Lower lobe of right lung (tissue), 2 donors: Measurements from ENCODE around the gene ARHGDIA. TPM values are rescaled to one million over a fixed set of nuclear protein-coding genes. Genes with fewer than 3 reads are reported as not detected.

ENCODE experiments used
- ATAC-seq, 2 donors: fragments of 200-7000 bp; cut with Tn5 transposase; one replicate each; pipeline ENCODE4 v1.9.1; 2020 to 2022; ENCODE audit warnings: mild to moderate bottlenecking in 2 of 2, moderate library complexity in 2 of 2
- DNase-seq: peaks from one replicate; pipeline ENCODE4 v3.0.0-alpha.2; 2020
- H3K27ac ChIP-seq: fragments of 200-600 bp; one replicate; pipeline ENCODE4 v1.8.0; 2022
- H3K27me3 ChIP-seq: fragments of 200-600 bp; one replicate; pipeline ENCODE4 v1.8.0; 2022; ENCODE audit warnings: low read depth
- H3K36me3 ChIP-seq: fragments of 200-600 bp; one replicate; pipeline ENCODE4 v1.8.0; 2022; ENCODE audit warnings: mild to moderate bottlenecking
- H3K4me1 ChIP-seq: fragments of 200-600 bp; one replicate; pipeline ENCODE4 v1.8.0; 2022
- H3K4me3 ChIP-seq: fragments of 200-600 bp; one replicate; pipeline ENCODE4 v1.8.0; 2022; ENCODE audit warnings: mild to moderate bottlenecking
- H3K9me3 ChIP-seq: fragments of 200-600 bp; one replicate; pipeline ENCODE4 v1.8.0; 2022
- intact Hi-C: fragments of 100-400 bp; cut with DNase I; formaldehyde crosslinking; loops from one replicate; pipeline ENCODE4 v1.11.0; 2022
- total RNA-seq: library from RNA; stranded (reverse); fragmentation: NEBNext Ultra II Directional; extraction: Animal tissue kit (Norgen Biotek cat#: 25700); gene quantifications from one replicate; pipeline ENCODE4 v1.2.1, GENCODE V29; 2021
- TF ChIP-seq, protein P1 (sequence below): fragments of 200-600 bp; IDR thresholded peaks from one replicate; pipeline ENCODE4 v1.8.0; 2022; ENCODE audit warnings: antibody characterized with exemption, mild to moderate bottlenecking
- donor health status: DM: no; HTN: yes; CAD: no; lungs with severe emphysema.

The ARHGDIA gene
- total RNA-seq, 1 donor from 2014 or later: 331 TPM

DNA sequence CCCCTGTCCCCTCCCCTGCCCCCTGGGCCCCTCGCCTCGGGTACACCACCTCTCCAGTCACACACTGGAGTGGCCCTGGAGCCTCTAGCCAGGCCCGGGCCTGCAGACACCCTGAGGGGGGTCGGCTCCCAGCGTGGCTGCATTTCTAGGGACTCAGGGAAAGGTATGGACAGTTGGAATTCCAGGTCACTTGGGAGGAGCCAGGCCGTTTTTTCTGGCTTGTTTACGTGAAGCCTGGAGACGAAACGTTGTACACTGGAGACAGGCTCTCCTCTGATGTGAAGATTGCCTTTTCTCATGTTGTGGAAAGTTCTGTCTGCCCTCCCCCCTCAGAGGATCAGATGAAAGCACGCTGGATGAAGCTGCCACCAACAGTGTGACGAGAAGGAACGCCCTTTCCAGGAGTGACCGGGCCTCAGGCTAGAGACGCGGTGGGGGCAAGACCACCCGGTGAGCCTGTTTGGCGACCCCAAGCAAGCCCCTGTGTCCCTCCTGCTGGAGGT lies 32.3 kb downstream of the ARHGDIA start:
- no peaks in the 10 kb centered on the region for H3K9me3 ChIP-seq
- TF ChIP-seq, protein P1, sequence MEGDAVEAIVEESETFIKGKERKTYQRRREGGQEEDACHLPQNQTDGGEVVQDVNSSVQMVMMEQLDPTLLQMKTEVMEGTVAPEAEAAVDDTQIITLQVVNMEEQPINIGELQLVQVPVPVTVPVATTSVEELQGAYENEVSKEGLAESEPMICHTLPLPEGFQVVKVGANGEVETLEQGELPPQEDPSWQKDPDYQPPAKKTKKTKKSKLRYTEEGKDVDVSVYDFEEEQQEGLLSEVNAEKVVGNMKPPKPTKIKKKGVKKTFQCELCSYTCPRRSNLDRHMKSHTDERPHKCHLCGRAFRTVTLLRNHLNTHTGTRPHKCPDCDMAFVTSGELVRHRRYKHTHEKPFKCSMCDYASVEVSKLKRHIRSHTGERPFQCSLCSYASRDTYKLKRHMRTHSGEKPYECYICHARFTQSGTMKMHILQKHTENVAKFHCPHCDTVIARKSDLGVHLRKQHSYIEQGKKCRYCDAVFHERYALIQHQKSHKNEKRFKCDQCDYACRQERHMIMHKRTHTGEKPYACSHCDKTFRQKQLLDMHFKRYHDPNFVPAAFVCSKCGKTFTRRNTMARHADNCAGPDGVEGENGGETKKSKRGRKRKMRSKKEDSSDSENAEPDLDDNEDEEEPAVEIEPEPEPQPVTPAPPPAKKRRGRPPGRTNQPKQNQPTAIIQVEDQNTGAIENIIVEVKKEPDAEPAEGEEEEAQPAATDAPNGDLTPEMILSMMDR: no peak
- no peak overlapping the region for H3K27ac ChIP-seq
- no peak for ATAC-seq
- no peak overlapping the region for H3K4me3 ChIP-seq
- H3K27me3 ChIP-seq: no peaks in the 10 kb centered on the region
- intact Hi-C loops: no loop called here
- peaks cover 16% of the 10 kb centered on the region for H3K36me3 ChIP-seq
- DNase-seq: no peak
- peaks cover 5% of the 10 kb centered on the region for H3K4me1 ChIP-seq

DNA sequence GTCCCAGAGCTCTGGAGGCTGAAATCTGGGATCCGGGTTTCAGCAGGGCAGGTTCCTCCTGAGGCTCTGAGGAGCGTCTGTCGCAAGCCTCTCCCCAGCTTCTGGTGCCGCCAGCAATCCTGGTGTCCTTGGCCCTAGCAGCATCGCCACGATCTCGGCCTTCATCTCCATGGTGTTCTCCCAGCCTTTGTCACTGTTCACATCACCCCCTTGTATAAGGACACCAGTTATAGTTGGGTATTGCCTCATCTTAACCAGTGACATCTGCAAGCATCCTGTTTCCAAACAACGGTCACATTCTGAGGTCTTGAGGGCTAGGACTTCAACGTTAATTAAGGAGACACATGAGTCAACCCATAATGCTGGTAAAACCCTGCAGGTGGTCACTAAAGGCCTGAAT lies 33.5 kb downstream of the ARHGDIA start:
- no peak for ATAC-seq
- DNase-seq: peak; percentile 56
- peaks cover 8% of the 10 kb centered on the region for H3K4me1 ChIP-seq
- no peak overlapping the region for H3K4me3 ChIP-seq
- no peak overlapping the region for H3K27ac ChIP-seq
- no peaks in the 10 kb centered on the region for H3K9me3 ChIP-seq
- intact Hi-C loops: no loop called here
- H3K27me3 ChIP-seq: no peaks in the 10 kb centered on the region
- TF ChIP-seq, protein P1: no peak
- H3K36me3 ChIP-seq: peaks cover 4% of the 10 kb centered on the region

DNA sequence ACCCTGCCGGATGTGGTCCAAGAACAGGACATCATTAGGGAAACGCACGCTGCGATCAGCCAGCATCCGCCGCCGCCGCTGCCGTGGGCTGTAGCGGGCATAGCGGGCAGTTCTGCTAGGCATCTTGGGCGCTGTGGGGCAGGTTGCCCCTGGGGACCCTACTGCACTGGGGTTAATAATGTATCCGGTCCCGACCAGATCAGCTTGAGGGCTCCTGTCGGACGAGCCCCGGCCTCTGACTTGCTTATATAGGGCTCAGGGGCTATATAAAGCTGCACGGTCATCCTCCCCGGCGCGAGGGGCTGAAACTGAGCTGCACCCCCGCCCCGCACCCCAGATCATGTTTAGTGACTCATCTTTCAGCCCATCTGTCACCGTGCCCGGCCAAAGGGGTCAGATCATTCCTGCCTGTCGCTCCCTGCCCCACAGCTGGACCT lies 36.3 kb downstream of the ARHGDIA start, which contains the start of gene PPP1R27:
Gene PPP1R27 (minus strand): TSS at position 220 of the 437 bp plus-strand sequence. CDS start 97 bp downstream, at position 123.
- Histone ChIP-seq H3K27ac (peak within 1 kb of the TSS; percentile 94), H3K9me3 (no peaks in the 10 kb centered on the region), H3K27me3 (no peaks in the 10 kb centered on the region), H3K36me3 (peaks cover 3% of the 10 kb centered on the region), H3K4me1 (peaks cover 24% of the 10 kb centered on the region), H3K4me3 (peak within 1 kb of the TSS; percentile 78)
- TF ChIP-seq, protein P1: no peak
- DNase-seq (no peak), ATAC-seq (no peak)
- intact Hi-C loops: no loop called here

DNA sequence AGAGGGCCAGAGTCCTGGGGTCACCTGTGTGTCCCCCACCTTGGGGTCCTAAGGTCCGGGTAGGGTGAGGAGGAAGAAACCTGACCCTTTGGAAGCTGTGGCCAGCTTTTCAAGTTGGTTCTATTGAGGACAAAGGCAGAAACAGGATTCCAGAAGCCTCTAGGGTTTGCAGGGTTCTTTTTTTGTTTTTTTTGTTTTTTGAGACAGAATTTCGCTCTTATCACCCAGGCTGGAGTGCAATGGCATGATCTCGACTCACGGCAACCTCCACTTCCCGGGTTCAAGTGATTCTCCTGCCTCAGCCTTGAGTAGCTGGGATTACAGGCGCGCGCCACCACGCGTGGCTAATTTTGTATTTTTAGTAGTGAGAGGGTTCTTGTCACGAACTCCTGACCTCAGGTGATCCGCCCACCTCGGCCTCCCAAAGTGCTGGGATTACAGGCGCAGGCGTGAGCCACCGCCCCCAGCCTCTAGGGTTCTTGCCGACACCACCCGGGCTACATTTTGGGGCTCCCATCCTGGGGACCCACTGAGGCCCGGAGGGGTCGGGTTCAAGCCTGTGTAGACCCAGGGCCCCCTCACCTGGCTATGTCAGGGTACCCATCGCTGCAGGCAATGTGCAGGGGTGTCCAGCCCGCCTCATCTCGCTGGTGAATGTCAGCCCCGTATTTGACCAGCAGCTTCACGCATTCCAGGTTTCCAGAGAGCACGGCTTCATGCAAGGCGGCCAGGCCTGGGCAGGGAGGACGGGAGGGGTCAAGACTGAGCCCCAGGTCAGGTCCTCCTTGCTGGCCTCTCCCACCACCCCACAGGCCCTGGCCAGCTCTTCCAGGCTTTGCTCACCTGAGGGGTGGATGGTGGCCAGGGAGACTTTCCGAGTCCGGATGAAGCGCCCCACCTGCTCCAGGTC lies 37.0 kb downstream of the ARHGDIA start:
- Histone ChIP-seq H3K4me1 (peaks cover 24% of the 10 kb centered on the region), H3K27me3 (no peaks in the 10 kb centered on the region), H3K27ac (peak overlapping the region; percentile 94), H3K36me3 (peaks cover 4% of the 10 kb centered on the region), H3K9me3 (no peaks in the 10 kb centered on the region), H3K4me3 (peak overlapping the region; percentile 78)
- no peak for DNase-seq
- ATAC-seq: no peak
- TF ChIP-seq, protein P1: no peak
- intact Hi-C loops: no loop called here

DNA sequence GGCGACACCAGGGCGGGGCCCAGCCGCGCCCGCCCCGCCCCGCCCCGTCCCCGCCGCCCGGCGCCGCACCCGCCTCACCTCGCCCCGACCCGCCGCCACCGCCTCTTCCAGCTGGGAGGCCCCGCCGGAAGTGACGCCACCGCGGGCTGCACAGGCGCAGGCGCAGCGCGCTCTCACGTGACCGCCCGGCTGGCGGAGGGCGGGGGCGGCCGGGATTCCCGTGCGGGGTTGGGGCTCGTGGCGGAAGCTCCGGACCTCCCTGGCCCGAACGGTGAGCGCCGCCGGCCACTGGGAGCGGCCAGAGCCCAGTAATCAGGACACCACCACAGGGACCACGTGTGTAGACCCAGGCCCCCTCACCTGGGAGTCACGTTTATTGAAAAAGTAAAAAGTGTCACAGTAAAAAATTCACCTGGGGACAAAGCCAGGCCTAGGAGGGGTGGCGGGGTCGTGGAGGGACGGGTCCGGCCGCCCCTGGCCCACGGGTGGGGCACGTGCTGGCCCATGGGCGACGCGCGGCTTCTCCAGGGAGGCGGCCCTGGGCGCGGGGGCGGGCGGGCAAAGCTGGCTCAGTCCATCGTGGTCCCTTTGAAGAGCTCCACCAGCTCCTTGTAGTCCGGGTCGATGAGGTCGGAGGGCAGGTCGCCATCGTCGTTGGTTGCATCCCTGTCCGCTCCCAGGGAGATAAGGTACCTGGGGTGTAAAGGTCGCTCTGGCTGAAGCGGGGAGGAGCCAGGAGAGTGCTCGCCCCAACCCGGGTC lies 37.8 kb downstream of the ARHGDIA start, which contains the start of gene MCRIP1:
Gene MCRIP1 (minus strand): TSS at position 132 of the 761 bp plus-strand sequence. CDS start 8,785 bp downstream, outside the sequence.
- TF ChIP-seq, protein P1: no peak
- peak; percentile 97 for DNase-seq
- H3K4me3 ChIP-seq: peak within 1 kb of the TSS; percentile 90
- H3K36me3 ChIP-seq: peaks cover 4% of the 10 kb centered on the region
- peak within 1 kb of the TSS; percentile 94 for H3K27ac ChIP-seq
- intact Hi-C loops: no loop called here
- no peaks in the 10 kb centered on the region for H3K27me3 ChIP-seq
- H3K4me1 ChIP-seq: peaks cover 24% of the 10 kb centered on the region
- no peaks in the 10 kb centered on the region for H3K9me3 ChIP-seq
- peak; percentile 90 to 94 for ATAC-seq
